OCI-LY7 (cell line): ENCODE results near the gene SAP30. TPM values are rescaled to one million over a fixed set of nuclear protein-coding genes. Genes with fewer than 3 reads are reported as not detected.

Source experiments
- BruUV-seq: library from RNA; stranded (reverse); fragments of 400-500 nt; replicated peaks from 2 replicates; lab custom pipeline; 2021; lab: Mats Ljungman, UMichigan
- CTCF ChIA-PET: fragments of 300-600 bp; sonication (Branson Sonifier 250); formaldehyde crosslinking; loops from one replicate; lab custom pipeline; 2022; ENCODE audit warnings: antibody characterized with exemption; ENCODE audit not compliant: unreplicated experiment; lab: Charles Lee
- POLR2A ChIA-PET: fragments of 300-600 bp; sonication (Branson Sonifier 250); formaldehyde crosslinking; loops from one replicate; lab custom pipeline; 2022; ENCODE audit warnings: antibody characterized with exemption; lab: Charles Lee
- DNase-seq: peaks from one replicate; pipeline ENCODE4 v3.0.0-alpha.2; 2015; ENCODE audit warnings: low spot score
- H2AFZ ChIP-seq: fragments of 200-600 bp; sonication (generic), shearing (Covaris generic); 2 replicates; pipeline ENCODE4 v1.6.1; 2014; ENCODE audit warnings: mild to moderate bottlenecking, antibody characterized with exemption, low read length, moderate library complexity
- H3K27ac ChIP-seq: fragments of 200-600 bp; sonication (generic); 2 replicates; pipeline ENCODE4 v1.5.1; 2014; ENCODE audit warnings: mixed run types, low read depth, mild to moderate bottlenecking, moderate library complexity, low read length, inconsistent platforms; ENCODE audit not compliant: poor library complexity, severe bottlenecking
- H3K36me3 ChIP-seq: fragments of 200-600 bp; sonication (generic); 2 replicates; pipeline ENCODE4 v1.6.1; 2014; ENCODE audit warnings: mild to moderate bottlenecking, antibody characterized with exemption, low read length, moderate library complexity, mixed read lengths; ENCODE audit not compliant: insufficient read depth
- H3K4me1 ChIP-seq: fragments of 200-600 bp; sonication (generic); 2 replicates; pipeline ENCODE4 v1.5.1; 2014; ENCODE audit warnings: mild to moderate bottlenecking, low read length; ENCODE audit not compliant: insufficient read depth, poor library complexity, severe bottlenecking
- H3K4me2 ChIP-seq: fragments of 200-600 bp; sonication (generic); 2 replicates; pipeline ENCODE4 v1.6.1; 2014; ENCODE audit warnings: mild to moderate bottlenecking, low read length
- H3K4me3 ChIP-seq: fragments of 200-600 bp; sonication (generic); 2 replicates; pipeline ENCODE4 v1.5.1; 2014; ENCODE audit warnings: mild to moderate bottlenecking, low read depth, low read length; ENCODE audit not compliant: poor library complexity, severe bottlenecking
- H3K79me2 ChIP-seq: fragments of 200-600 bp; sonication (generic); 2 replicates; pipeline ENCODE4 v1.6.1; 2016; ENCODE audit warnings: low read depth, mild to moderate bottlenecking, low read length, moderate library complexity, mixed read lengths; ENCODE audit not compliant: insufficient read depth
- H3K9me2 ChIP-seq: fragments of 200-600 bp; sonication (generic); 2 replicates; pipeline ENCODE4 v1.6.1; 2016; ENCODE audit warnings: mild to moderate bottlenecking, low read length, mixed read lengths; ENCODE audit not compliant: insufficient read depth
- H3K9me3 ChIP-seq: fragments of 200-600 bp; sonication (generic); 2 replicates; pipeline ENCODE4 v1.6.1; 2014; ENCODE audit warnings: mild to moderate bottlenecking, mixed run types, low read length, mixed read lengths
- H4K20me1 ChIP-seq: fragments of 200-600 bp; sonication (generic); 2 replicates; pipeline ENCODE4 v1.6.1; 2014; ENCODE audit warnings: mild to moderate bottlenecking, antibody characterized with exemption, low read length, moderate library complexity, mixed read lengths; ENCODE audit not compliant: insufficient read depth
- EZH2phosphoT487 ChIP-seq: fragments of 200-600 bp; sonication (generic); IDR thresholded peaks from 2 replicates; pipeline ENCODE4 v1.6.1; 2018; ENCODE audit warnings: low read depth, borderline replicate concordance, mild to moderate bottlenecking, mixed run types, antibody characterized with exemption, low read length, moderate library complexity, mixed read lengths
- intact Hi-C: fragments of 100-400 bp; cut with micrococcal nuclease; formaldehyde crosslinking; loops from one replicate; pipeline ENCODE4 v1.10.0; 2022; ENCODE audit not compliant: unreplicated experiment
- total RNA-seq, 2 experiments: library from RNA; depleted of rRNA in 1 of 2; stranded (reverse); fragments of >200 nt in 1 of 2; shearing (Covaris generic) in 1 of 2; gene quantifications; 2 replicates each; pipeline ENCODE4 v1.2.3, GENCODE V29; 2014 to 2022
- TF ChIP-seq, protein P1 (sequence below): fragments of 200-600 bp; sonication (generic); conservative IDR thresholded peaks from 2 replicates; pipeline ENCODE4 v1.5.1; 2014; ENCODE audit warnings: mild to moderate bottlenecking, antibody characterized with exemption, low read length, moderate library complexity, mixed read lengths

The SAP30 gene
- total RNA-seq, 2 experiments from 2014 or later: 56.0 to 86.2 TPM

DNA sequence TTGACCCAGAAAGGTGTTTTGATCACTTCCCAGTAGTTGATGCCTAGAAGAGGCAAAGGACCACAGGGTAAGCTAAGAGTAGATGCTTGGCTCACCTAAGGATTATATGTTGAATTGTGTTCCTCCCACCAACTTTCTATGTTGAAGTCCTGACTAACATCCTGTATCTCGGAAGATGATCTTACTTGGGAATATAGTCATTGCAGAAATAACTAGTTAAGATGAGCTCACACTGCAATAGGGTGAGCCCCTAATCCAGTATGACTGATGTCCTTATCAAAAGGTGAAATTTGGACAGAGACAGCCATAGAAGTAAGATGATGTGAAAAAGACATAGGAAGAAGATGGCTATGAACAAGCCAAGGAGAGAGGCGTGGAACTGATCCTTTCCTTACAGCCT is 33.3 kb upstream of the SAP30 start:
- CTCF ChIA-PET: no interaction called here
- Histone ChIP-seq H2AFZ (no peak overlapping the region), H3K4me1 (peaks cover 46% of the 10 kb centered on the region), H3K36me3 (peaks cover 16% of the 10 kb centered on the region), H3K4me2 (peak overlapping the region; percentile 94), H3K9me2 (no peaks in the 10 kb centered on the region), H3K27ac (no peak overlapping the region), H3K79me2 (peaks cover 44% of the 10 kb centered on the region), H4K20me1 (peaks cover 9% of the 10 kb centered on the region; the same call in 1 of the 2 replicates), H3K4me3 (no peak overlapping the region), H3K9me3 (no peaks in the 10 kb centered on the region)
- DNase-seq: no peak
- intact Hi-C loops: no loop called here
- POLR2A ChIA-PET: interaction anchor here (0.7 to 14.1 kb wide), 7 partner anchors 8 to 208 kb away, joined by 3 to 336 read pairs (median 5); partner anchors contain the start of genes GALNT7 and SAP30
- no peak for TF ChIP-seq EZH2phosphoT487
- TF ChIP-seq, protein P1, sequence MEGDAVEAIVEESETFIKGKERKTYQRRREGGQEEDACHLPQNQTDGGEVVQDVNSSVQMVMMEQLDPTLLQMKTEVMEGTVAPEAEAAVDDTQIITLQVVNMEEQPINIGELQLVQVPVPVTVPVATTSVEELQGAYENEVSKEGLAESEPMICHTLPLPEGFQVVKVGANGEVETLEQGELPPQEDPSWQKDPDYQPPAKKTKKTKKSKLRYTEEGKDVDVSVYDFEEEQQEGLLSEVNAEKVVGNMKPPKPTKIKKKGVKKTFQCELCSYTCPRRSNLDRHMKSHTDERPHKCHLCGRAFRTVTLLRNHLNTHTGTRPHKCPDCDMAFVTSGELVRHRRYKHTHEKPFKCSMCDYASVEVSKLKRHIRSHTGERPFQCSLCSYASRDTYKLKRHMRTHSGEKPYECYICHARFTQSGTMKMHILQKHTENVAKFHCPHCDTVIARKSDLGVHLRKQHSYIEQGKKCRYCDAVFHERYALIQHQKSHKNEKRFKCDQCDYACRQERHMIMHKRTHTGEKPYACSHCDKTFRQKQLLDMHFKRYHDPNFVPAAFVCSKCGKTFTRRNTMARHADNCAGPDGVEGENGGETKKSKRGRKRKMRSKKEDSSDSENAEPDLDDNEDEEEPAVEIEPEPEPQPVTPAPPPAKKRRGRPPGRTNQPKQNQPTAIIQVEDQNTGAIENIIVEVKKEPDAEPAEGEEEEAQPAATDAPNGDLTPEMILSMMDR: no peak
- no TSS peak for BruUV-seq

DNA sequence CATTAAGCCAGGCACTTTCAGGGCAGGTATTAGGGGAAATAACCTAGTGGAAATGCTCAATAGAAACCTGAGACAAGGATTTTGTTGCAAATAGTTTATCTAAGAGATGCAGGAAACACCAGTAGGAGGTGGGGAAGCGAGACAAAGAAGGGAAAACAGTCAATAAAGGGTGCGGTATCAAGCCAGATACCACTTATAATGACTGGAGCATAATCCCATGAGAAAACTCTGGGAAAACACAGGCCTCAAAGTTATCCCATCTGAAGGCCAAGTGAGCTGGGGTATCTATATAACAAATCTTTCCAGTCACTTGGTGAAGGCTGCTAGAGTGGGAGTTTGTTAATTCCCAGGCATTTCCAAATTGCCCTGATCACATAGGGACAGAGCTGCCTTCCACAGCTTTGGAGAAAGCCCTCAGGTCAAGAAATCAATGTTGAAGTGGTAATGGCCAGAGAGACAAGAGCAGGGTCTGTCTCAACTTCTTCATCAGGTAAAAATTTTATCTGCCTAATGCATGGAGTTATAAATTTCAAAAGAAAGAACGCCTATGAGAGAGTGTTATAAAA is 26.8 kb upstream of the SAP30 start:
- Histone ChIP-seq H3K27ac (no peak overlapping the region), H2AFZ (no peak overlapping the region), H3K9me2 (no peaks in the 10 kb centered on the region), H3K4me3 (no peak overlapping the region), H3K79me2 (no peaks in the 10 kb centered on the region; the same call in 1 of the 2 replicates), H3K4me1 (peaks cover 23% of the 10 kb centered on the region), H3K4me2 (no peak overlapping the region), H4K20me1 (no peaks in the 10 kb centered on the region), H3K9me3 (no peaks in the 10 kb centered on the region), H3K36me3 (peaks cover 5% of the 10 kb centered on the region; the same call in 1 of the 2 replicates)
- intact Hi-C loops: no loop called here
- ChIA-PET POLR2A (interaction anchor here (4.8 to 5.5 kb wide), 2 partner anchors 8 to 12 kb away, joined by 25 to 54 read pairs; partner anchors contain the start of gene HMGB2), CTCF (no interaction called here)
- no peak for DNase-seq
- TF ChIP-seq EZH2phosphoT487: no peak
- TF ChIP-seq, protein P1: no peak
- BruUV-seq: no TSS peak

DNA sequence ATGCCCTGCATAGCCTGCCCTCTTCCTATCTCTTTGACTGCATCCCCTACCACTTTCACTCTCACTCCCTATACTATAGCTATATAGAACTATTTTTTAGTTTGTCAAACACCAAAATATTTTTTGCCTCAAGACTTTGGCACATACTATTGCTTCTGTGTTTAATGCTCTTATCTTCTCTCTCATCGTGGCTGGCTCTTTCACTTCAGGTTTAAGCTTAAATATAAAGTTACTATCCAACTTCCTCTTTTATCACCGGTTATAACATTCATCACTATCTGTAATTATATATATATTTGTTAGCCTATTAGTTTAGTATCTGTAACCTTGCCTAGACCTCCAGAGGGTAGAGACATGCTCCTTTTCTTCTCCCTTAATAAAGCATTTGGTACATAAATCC is 25.1 kb upstream of the SAP30 start:
- no TSS peak for BruUV-seq
- intact Hi-C loops: no loop called here
- ChIA-PET CTCF (interaction anchor here (1.0 to 1.1 kb wide), 3 partner anchors 9 to 82 kb away, joined by 3 read pairs; no protein-coding TSS in a partner anchor), POLR2A (interaction anchor here (0.6 to 5.5 kb wide), 8 partner anchors 10 to 64 kb away, joined by 3 to 54 read pairs (median 9); partner anchors contain the start of gene HMGB2)
- no peaks in the 10 kb centered on the region for H4K20me1 ChIP-seq
- H3K4me1 ChIP-seq: peaks cover 9% of the 10 kb centered on the region
- H3K27ac ChIP-seq: no peak overlapping the region
- H3K4me2 ChIP-seq: no peak overlapping the region
- no peak overlapping the region for H2AFZ ChIP-seq
- no peak for DNase-seq
- peaks cover 5% of the 10 kb centered on the region; the same call in 1 of the 2 replicates for H3K36me3 ChIP-seq
- no peak overlapping the region for H3K4me3 ChIP-seq
- TF ChIP-seq, protein P1: no peak
- TF ChIP-seq EZH2phosphoT487: no peak
- no peaks in the 10 kb centered on the region for H3K9me2 ChIP-seq
- no peaks in the 10 kb centered on the region for H3K79me2 ChIP-seq
- no peaks in the 10 kb centered on the region for H3K9me3 ChIP-seq
